ENCODE data around the gene ARHGEF12.
"Not testable (repeated sequence)": the region's sequence is repeated elsewhere in the genome, so short reads cannot be mapped to it uniquely, and the experiment has no call there.

Gene ARHGEF12

DNA sequence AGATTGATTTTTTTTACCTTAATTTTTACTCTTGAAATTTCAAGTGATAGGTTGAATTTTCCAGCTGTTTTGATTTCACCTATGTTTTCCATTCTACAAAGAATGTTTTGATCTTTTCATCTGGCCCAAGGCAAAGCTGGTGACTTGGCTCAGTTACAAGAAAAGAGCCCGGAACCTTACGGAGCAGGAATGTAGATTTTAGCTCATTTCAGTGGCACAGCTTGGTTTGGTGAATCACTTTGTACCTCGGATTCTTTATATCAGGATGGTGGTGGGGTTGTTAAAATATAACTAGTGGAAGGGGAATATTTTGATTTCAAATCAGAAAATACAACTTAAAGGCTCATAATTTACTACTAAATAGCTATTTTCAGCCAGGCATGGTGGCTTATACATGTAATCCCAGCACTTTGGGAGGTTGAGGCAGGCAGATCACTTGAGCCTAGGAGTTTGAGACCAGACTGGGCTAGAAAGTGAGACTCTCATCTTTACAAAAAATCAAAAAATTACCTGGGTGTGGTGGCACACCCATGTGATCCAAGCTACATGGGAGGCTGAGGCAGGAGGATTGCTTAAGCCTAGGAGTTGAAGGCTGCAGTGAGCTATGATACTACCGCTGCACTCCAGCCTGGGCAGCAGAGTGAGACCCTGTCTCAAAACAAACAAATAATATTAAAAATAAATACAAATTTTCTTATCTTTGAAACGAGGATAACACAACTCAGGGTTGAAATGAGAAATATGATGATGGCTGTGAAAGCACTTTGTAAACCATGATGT is 166.0 kb downstream of the ARHGEF12 start:
- no peak for DNase-seq

DNA sequence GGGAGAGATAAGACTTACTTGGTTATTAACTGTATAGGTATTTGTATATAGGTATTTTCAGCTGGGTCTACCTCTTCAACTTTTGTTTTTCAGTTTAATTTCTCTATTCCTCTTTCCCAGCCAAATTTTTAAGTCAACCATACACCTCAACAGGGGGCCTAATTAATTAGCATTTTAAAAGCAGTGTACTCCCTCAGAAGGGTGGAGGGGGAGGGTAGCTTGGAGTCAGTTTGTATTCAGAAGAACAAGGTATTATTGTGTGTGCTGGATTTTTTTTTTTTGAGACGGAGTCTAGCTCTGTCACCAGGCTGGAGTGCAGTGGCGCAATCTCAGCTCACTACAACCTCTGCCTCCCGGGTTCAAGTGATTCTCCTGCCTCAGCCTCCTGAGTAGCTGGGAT is 167.3 kb downstream of the ARHGEF12 start:
- not testable (repeated sequence) for DNase-seq

DNA sequence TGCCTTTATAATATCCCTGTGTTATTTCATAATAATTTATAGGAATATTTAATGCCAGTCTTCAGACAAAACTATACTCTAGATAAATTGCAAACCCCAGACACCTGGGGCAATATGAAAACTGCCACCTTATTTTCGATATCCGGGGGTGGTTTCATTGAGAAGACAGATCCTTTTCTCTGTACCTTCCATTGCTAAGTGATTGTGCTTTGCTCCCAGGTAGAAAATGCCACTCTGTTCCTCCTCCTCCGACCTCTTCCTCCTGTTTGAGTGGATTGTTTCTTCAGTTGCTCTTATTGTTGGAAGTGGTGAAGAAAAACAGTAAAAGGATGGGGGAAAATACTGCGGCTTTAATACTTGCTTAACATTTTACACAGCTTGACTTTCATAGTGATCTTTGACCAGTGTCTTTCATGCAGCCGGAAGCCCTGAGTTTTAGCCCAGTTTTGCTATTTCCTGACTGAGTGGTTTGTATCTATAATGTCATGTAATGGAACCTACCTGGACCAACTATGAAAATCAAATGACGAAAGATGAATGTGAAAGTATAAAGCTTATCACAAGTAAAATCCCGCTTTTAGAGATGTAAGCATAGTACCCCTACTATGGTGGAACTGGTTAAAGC is 169.7 kb downstream of the ARHGEF12 start:
- DNase-seq: no peak

DNA sequence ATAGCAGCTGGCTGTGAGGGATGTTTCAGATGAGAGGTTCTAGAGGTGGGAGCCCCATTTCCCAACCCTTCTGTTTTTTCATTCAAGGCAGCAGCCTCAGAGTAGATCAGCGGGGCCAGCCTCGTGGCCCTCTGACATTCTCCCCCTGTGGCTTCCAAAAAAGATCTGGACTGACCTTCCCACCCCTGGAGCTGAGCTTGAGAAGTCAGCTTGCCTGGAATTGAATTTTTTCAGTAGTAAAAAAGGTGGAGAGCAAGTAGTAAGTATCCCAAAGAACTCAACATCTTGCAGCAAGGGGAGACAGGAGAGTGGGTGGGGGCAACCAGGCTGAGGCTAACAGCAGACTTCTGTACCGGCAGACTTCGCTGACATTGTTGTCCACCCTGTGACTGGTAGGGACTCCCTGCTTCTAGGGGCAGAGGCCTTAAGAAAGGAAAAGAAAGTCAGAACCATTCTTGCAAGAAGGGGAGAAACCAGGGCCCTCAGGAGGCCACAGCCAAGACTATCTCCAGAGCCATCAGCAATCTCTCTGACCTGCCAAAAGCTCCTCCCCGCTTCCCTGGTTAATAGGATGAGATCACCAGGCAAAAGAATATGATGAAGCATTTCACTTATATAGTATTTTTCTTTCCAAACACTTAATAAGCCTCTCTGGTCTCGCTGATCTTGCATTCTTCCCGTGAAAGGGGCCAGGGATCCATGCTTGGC is 173.3 kb downstream of the ARHGEF12 start:
- no peak for DNase-seq

DNA sequence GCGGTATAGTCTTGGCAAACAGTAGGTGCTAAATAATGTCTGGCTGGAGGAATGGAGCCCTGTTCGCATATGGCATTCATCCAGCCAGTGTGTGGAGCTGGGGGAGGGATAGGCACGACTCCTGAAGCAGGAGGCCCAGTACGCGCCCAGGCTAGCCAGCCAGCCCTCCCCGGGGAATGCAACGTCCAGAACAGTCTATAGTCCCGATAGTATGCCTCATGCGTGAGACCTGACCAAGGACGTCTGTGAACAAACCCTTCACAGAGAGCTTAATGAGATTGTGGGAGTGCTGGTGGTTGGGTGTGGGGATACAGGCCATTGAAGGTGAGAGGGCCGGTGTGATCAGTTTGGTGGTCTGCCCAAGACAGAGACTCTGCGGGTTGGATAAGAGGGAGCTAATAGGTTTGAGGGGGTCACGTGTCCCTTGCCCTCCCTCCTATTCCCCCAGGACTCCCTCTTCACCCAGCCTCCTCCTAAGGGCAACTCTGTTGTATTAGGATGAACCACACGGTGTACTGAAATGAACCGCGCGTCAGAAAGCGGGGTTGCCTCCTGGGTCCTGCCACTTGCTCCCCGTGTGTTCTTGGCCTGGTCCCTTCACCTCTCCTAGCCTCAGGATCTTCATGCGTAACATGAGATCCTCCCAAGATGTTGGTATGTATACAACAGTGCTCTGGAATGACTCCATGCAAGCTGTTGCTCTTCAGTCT is 174.3 kb downstream of the ARHGEF12 start:
- DNase-seq: no peak

DNA sequence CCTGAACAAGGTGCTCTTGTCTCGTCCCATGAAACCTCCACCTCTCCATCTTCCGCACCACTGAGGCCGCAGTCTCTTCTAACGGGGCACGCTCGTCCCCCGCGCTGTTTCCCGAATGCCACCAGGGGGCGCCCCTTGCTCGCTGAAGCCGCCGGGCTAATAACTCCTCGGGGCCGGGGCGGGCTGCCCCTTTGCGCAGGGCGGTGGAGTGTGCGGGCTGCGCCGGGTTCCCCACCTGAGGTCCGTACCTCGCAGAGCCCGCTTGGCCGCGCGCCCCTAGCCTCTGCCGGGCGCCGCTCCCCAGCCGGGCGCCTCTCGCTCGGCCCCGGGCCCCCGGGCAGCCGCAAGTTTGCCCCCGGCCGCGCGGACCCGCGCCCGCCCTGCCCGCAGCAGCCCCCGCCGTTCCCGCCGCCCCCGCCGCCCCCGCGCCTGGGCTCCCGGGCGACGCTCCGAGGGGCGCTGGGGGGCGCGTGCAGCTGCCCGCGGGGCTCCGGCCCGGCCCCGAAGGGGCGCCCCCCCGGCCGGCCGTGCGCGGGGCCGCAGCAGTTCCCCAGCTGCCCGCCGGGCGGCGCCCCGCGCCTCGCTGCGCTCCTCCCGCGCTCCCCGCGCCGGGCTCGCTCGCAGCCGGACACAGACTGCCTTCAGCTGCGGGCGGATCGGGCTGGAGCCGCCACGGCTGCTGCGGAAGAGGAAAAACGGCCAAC is 175.1 kb downstream of the ARHGEF12 start, which contains the start of gene GRIK4:
Gene GRIK4 (plus strand): TSS at position 633 of the 704 bp plus-strand sequence. CDS start 148,571 bp downstream, outside the sequence.
- DNase-seq: peak; percentile 32 to 66 (median 49)

DNA sequence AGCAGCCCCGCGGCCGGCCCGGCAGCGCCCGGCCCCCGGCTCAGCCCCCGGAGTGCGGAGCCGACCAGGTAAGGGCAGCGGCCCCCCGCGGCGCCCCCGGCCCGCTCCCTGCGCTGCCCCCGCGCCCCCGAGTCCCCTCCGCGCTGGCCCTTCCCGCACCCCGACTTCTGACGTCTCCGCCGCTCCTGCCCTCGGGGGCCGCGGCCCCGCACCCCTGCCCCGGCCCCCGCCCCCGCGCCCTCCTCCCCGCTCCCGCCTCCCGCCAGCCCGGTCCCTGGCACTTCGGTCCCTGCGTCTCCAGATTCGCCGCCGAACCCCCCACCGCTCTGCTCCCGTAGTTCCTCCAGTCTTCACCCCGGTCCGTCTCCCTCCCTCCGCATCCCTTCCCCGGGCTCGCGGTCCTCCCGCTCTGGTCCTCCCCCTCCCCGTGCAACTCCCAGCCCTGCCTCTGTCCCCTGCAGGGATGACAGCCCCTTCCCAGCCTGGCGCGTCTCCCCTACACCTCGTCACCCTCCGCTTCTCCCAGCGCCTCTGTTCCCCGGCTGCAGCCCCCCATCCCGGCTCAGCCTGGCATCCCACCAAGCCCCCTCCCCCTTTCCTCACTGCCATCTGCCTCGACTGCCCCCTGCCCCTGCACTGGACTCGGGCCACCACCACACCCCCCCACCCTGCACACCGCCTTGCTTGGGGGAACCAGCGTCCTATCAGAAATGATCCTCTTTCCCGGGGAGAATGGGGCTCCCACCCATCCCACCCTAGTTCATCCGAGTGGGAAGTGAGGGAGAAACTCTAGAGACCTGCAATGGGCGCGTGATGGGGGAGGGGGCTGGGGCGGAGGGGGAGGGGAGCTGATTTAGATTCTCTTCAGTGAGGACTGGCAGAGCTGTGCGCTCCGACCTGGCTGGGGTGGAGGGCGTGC is 175.9 kb downstream of the ARHGEF12 start:
- no peak for DNase-seq

DNA sequence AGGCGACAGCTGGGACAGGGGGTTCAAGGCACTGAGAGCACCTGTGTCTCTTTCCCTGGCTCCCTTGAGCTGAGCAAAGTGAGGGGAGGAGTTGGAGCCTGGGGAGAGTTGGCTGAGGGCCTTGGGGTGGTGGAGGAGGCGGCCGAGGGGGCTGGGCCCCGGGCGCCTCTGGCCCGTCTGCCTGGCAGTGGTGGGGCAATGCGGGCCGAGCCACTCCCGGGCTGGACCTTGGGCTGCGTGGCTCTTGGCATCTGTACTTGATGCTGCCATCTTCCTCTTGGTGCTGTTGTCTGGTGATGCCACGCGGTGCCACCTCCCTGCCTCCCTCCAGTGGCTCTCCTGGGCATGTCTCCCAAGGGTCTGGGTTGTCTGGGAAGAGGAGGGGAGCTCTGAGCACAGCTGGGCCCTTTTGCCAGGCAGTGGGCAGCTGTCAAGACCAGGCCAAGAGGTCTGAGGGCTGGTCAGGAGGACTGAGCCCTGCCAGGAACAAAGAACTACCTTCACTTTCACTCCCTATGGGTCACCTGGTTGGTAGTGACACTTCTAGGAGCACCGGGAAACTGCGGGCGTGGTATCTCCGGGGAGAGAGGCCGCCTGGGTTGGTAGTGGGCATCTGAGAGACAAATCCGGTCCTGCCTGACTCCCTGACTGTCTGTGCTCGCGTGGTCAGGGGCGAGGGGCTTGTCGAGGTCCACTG is 176.7 kb downstream of the ARHGEF12 start:
- no peak for DNase-seq

DNA sequence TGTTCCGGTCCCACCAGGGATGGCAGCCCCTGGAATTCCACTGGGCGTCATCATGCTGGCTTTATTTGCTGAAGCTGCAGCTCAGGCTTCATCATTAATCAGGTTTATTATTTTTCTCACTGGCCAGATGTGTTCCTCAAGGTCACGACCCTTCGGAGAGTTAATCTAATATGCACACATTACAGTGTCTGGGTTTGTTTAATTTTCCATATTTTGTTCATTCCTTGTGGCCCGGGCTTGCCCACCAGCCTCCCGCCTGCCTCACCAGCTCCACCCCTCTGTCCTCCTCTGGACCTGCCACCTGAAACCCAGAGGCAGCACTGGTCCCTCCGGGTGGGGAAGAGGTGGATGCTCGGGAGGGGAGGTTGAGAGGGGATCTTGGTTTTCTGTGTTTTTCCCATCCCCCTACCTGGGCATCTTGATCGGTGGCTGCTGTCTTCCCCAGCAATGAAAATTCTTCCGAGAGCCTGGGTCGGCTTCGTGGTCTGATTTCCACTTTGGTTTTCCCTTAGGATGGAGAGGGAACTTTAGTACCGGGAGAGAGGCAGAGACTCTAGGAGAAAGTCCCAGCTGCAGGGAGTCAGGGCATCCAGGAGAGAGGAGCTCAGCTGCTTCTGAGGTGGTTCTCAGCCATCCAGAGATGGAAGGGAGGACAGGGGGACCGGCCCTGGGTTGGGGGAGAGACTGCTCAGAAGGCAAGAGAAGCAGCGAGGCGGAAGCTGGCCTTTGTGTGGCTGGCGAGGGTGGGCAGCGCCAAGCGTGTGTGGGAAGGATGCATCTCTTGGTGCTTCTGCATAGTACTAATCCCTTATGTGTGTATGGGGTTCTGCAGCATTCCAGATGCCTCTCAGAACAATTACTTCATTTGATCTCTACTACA is 177.5 kb downstream of the ARHGEF12 start:
- DNase-seq: no peak

DNA sequence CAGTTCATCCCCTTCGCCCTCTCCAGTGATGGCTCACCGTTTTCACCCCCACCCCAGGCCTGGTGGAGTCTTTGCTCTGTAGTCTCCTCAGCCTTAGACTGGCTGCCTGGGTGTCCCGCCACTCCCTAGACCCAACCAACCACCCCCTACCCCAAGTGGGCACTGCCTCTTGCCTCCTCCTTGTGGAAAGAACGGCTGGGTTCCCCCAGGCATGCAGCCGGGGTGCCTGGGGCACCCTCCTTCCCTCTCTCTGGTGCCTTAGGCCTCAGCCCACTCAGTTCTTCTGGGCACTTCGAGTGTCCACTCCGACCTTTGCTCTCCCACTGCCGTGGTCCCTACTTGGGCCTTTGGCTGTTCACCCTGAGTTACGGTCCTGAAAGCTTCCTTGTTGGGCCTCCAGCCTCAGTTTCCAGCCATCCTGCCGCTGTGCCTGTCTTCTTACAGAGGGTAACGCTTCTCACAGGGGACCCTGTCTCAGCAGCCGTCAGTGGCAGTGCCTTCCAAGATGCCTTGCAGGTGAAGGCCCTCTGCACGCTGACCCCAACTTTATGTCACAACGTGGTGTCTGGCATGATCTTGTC is 178.4 kb downstream of the ARHGEF12 start:
- DNase-seq: no peak

DNA sequence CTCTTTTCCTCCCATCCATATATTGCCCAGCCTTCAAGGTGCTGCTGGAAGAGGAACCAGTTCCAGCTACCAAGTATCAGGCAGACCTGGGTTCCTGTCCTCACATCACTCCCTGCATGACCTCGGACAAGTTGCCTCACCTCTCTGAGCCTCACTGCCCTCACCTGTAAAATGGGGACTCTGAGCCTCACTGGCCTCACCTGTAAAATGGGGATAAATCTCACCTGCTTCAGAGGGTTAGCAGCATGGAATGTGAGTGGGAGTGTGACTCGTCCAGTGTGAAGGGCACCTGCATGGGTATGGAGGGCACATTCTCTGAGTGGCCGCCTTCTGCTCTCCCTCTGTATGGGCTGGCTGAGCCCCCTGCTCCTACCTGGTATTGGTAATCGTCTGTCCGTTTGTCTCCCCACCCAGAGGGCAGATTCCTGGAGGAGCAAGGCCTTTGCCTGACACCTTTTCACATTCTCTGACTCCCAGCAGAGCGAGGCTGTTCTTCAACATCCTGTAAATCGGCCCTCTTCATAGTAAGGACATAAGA is 179.0 kb downstream of the ARHGEF12 start:
- DNase-seq: no peak

DNA sequence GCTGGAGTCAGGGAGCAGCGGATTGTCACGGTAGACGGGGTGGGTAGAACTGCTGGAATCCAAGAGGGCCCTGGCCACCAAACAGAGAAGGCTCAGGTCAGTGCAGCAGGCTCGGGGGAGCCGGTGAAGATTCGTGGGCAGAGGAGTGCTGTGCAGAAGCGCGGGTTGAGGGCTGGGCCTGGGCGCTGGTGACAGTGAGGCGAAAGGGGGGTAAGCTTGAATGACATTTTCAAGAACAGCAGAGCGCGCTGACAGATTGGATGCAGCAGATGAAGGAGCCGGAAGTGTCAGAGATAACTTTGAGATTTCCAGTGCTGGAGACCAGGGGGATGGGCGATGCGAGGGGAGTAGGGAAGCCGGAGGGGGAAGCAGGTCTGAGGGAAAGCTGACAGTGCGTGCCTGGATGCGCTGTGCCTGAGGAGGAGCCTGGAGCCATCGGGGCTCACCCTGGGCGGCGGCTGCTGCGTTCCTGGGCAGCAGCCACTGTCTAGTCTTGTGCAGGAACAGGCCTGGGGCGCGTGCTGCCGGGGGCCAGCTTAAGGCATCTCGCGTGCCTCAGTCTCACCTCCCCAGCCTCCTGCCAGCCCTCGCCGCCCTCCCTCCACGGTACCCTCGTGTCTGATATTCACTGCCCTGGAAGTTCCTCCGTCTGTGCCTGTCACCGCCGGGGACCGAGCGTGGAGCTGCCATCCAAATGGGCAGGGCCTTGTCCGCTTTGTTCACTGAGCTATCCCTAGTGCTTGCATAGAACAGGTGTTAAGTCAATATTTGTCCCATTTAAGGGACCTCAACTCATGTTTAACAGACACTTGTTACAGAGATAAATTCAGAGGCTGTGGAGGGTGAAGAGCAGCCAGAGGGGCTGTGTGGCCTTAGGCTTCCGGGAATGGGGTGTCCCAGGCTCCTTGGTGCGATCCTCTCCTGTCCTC is 180.5 kb downstream of the ARHGEF12 start:
- no peak for DNase-seq

DNA sequence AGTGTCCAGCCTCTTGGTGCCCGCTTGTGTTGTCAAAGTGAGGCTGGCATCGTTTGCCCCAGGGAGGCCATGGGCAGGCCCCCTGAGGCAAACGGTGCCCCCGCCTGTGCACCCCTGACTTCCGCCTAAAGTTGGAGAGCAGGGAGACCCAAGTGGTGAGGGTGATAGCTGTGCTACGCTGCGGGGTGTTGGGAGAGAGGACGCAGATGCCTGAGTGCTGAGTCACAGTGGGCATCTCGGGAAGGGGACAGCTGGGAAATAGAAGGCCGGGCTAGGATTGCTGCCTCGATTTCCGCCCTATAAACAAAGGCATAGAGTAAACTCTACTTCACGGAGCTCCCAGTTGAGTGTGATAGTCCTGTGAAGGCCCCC is 181.2 kb downstream of the ARHGEF12 start:
- DNase-seq: no peak

DNA sequence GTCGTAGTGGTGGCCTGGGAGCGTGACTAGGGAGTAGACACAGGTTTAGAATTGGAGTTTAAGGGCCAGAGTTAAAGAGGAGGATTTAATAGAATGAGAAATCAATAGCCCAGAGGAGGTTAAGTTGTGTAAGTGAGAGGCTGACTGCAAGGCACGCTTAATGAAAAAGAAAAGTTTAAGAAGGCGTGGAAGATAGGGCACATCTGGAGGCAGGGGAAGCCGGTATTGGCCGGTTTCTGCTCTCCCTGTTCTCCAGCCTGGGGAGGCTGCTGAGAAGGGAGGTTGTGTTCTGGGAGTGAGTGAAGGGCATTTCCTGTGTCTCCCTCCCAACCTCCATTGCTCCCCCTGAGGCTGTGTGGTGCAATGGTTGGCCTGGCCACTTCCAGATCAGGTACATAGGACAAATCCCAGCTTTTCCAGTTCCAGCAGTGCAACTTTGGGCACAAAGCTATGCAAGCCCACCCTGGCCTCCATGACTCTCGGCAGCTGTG is 181.6 kb downstream of the ARHGEF12 start:
- DNase-seq: no peak

DNA sequence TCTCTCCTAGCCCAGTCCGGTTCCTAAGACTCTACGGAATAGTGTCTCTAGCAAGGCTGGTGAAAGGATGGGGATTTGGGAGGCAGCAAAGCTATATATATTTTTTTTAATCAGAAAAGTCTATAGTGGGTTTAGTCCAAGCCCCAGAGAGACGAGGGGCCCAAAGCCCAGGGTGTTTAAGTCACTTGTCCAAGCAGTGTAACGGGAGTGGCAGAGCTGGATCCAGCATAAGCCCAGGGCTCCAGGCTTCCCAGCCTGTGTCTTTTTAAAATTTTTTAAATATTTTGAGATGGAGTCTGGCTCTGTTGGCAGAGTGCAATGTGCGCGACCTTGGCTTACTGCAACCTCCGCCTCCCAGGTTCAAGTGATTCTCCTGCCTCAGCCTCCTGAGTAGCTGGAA is 182.1 kb downstream of the ARHGEF12 start:
- no peak for DNase-seq

DNA sequence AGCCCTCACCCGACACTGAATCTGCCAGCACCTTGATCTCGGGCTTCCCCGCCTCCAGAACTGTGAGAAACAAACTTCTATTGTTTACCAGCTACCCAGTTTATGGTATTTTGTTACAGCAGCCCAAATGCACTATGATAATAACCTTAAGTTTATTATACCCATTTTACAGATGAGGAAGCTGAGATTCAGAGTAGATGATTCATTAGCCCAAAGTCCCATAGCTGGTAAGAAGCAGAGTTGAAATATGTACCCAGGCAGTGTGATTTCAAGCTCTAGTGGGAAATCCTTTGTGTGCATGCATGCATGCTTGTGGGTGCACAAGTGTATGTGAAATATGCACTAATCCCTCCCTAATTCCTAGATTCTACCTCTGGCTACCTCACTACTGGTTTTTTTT is 183.3 kb downstream of the ARHGEF12 start:
- DNase-seq: no peak

DNA sequence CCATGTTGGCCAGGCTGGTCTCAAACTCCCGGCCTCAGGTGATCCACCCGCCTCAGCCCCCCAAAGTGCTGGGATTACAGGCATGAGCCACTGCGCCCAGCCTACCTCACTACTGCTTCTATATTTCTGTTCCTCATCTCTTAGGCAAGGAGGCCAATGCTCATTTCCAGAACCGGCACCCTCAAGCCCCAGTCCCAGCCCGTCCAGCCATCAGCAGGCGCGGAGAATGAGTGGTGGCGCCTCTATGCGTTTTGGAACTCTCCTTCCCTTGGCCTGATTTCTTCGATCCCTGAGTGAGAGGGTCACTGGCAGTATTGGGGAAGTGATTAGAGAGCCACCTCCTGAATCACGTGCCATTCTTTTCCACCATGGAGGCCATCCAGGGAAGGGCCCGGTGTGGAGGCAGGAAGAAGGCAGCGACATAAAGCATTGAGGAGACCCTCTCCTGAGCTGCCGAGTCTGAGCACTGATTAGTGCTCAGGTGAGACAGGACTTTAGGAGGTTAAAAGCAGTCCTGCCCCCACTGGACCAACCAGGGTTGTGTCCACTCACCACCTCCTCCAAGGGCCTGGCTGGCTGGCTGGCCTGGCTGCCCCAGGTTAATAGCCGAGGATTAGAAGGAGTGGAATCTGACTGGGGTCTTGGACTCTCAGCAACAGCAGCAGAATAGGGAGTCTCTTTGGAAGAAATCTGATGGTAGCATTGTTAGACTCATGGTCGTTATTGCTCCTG is 184.0 kb downstream of the ARHGEF12 start:
- DNase-seq: no peak

All from T-helper 2 cell (primary cell).